Fibroblast of upper back skin (primary cell): ENCODE results near the gene FRMD3.
A peak's percentile ranks its signal among the peaks of the same experiment; 100 is the strongest.

Experiments
- DNase-seq: peaks from one replicate; pipeline ENCODE4 v3.0.0-alpha.2; 2013

The FRMD3 gene

DNA sequence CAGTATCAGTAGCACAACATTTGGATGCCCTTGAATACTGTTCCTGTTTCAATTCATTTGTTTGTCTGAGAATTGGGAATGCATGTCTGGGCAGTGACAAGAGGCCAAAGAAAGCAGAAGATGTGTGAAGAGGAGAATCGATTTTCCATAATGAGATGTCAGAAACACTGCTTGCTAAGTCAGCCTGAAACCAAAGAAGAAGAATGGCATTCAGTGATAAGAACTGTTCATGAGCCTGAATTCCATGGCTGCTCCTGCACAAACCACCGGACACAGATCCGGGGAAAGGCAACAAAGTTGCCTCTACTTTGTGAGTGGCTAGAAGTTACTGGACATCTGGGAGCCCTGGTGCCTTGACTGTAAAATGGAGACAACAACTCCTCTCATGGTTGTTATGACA lies 268.1 kb downstream of the FRMD3 start:
- no peak for DNase-seq

DNA sequence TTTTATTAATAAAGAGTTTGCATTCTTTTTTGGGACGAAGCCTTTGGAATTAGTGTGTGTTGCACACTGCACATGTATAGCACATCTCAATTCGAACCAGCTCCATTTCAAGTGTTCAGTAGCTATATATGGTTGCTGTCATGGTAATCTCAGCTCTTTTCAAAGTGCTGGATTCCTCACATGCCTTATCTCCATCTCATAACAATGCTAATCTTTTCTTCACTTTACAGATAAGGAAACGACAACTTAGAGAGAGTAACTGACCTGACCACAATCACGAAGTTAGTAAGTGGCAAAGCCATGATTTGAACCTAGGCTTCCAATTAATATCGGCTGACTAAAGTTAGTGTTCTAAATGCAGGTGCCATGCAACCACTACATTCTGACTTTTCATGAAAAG lies 270.5 kb downstream of the FRMD3 start:
- no peak for DNase-seq

DNA sequence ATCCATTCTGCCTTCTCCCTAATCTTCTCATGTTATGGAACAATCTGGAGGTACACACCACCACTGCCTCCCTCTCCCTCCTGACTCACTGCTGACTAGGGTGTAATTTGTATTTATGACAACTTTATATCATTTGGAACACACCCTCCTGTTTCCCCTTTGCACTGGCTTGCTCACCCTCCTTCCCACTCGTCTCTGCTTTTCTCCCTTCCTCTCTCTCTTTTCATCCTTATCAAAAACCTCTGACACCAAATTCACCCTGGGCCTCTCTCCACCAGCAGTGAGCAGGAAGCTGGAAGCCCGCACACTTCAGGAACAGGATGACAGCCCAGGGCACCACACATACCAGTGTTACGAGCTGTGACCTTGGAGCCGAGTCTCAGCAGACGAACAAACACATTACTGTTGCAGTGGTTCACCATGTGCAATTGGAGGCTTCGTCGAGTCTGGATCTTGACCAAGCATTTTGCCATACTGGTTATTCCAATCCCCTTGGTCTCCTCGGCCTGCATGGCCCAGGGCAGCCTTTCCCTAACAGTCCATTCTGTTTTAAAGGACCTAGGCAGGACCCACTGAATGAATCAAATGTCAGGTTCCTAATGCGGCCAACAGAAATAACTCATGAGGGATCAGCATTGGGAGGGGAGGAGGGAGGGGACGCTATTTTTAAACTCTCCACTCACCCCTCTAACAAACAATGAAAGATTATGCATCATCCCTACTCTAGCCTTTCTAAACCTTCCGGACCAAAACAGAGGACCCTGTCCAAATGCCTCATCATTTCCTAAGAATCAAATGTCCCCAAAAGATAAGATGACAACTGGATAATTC lies 271.3 kb downstream of the FRMD3 start:
- peak; percentile 26 for DNase-seq

- no peak for DNase-seq
Measured at GRCh38 chr9:83266331-83266665, 271.9 kb downstream of the FRMD3 start.

GRCh38 chr9:83264315-83264714 lies 273.9 kb downstream of the FRMD3 start:
- no peak for DNase-seq

DNA sequence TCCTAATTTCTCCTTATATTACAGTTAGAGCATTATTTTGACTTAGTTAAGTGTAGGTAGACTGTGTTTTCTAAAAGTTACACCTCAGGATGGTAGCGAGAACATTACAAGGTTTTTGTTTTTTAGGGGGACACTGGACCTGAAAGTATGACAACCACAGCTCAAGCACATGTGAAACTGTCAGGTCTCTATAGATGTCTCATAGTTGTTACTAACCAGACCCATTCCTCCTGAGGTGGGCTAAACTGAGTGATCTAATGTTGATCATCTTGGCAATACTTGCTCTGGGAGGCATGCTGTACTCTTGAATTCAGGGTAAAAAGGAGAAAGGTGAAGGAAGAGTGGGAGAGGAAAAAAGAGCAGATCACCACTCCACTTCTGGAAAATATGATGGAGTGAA lies 278.6 kb downstream of the FRMD3 start:
- no peak for DNase-seq

DNA sequence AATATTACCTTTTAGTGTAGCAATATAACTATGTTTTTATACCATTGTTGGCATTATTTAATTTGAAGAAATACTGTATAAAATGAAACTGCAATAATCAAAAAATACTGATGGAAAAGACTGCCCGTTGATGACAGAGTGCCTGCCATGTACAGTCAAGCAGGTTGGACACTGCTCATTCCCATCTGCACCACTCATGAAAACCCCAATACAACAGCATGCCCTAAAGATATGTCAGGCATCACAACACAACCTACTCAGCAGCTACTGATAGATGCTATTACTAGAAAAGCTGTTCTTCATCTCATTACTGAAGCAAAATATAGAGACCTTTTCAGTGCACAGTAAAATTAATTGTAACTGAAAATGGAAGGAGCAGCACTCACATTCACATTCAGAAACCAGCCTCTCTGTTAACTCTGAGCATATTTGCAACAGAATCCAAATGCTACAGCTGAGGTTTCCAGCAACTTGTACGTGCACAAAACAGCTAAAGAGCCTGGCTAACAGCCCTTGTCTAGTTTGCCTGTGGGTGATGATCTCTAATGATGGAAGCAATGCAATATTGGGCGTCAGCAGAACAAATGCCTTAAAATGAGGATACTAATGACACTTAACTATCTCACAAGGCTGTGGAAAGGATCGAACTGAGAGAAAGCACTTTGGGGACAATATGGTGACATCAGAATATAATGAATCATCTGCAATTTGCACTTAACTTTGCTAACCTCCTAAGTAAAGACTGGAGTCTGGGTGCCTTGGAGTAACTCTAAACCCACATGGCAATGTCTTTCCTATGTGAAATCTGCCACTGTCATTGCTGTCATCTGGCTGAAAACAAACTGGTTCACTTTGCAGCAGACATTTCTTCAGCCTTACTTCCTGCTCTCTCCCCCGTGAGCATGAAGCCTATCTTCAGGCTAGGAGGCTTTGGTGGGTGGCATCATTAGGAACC lies 280.0 kb downstream of the FRMD3 start:
- DNase-seq = no peak

GRCh38 chr9:83247732-83248131 lies 290.5 kb downstream of the FRMD3 start:
- DNase-seq = no peak

DNA sequence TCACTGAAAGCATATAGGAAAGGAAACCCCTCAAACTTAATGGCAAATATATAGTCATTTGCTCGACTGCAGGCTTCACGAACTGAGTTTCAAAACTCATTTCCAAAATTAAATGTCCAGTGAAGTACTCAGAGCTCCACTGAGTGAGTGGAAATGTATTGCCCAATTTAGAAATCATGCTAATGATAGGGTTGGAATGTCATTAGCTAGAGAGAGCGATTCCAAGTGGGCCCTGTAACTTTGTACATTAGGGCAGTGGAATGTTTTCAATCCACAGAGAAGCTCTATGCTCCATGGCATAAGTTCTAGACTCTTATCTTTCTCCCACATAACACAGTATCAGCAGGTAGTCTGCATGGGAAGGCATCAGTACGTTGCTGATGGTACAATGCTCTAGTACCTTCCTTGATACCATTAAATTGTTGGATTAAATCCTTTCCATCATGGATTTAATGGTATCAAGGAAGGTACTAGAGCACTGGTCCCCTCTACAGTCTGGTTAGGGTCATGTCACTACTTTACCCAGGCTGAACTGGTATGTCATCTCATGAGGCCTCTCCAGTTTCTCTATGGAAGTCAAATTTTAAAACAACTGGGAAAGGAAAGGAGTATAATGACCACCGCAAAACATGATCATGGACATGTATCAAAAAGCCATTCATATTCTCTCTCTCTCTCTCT lies 292.1 kb downstream of the FRMD3 start:
- DNase-seq = no peak

- DNase-seq = no peak
Measured at GRCh38 chr9:83242066-83242465, 296.1 kb downstream of the FRMD3 start.

DNA sequence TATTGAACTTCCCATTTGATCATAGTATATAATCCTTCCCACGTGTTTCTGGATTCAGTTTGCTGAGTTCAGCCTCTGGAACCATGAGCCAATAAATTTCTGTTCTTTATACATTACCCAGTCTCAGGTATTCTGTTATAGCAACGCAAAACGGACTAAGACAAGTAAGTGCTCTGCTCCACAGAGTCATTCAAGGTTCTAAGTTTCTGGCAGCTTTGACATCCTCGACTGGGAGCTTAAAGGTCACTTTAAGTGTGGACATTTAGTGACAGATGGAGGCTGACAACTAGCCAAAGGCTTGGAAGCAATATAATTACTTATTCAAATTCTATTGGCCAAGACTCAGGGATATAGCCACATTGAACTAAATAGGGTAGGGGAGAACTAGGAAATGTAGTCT lies 297.5 kb downstream of the FRMD3 start:
- no peak for DNase-seq

GRCh38 chr9:83239747-83240146 lies 298.5 kb downstream of the FRMD3 start:
- peak; percentile 75 for DNase-seq

- peak; percentile 32 for DNase-seq
Measured at GRCh38 chr9:83238871-83239640, 299.1 kb downstream of the FRMD3 start.

DNA sequence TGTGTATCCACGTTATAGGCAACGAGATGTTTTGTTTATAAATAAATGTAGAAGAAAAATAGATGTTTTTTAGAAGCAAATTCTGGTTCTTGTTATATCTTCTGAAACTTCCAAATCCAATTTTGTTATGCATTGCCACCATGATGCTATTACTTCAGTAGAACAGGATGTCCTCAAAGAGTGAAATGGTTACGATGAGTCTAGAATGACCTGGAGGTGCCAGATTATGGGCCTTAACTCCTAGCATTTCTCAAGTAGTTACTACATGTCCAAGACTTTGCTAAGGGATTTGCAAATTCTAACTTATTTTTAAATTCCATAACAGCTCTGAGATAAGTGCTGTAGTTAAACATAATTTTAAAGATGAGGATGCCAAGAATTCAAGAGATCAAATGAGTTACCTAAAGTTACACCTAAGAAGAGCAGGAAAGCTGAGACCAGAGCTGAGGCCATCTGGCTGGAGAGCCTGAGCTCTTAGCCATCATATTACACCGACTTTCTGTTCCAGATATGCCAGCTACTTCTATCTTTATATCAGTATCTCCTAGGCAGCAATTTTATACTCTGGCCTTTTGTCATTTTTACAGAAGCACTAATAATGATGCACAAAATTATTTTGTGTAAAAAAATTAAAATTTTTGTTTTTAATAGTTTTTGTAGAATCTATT lies 302.0 kb downstream of the FRMD3 start:
- DNase-seq = no peak

DNA sequence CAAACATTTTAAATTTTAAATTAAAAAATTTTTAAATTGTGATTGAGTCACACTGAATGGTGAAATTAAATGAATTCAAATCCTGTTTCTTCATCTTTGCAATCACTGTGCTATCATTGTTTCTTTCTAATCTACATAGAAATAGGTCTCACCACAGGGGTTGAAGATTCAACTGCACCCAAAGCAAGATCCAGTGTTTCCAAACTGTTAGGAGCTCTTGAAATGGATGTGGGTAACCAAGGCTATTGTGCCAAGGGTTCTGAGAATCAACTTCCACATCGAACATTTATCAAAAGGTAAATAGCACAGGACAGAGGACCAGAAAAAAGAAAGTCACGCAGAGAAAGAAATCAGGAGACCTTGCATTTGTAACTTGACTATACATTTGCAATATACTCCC lies 302.7 kb downstream of the FRMD3 start:
- no peak for DNase-seq

DNA sequence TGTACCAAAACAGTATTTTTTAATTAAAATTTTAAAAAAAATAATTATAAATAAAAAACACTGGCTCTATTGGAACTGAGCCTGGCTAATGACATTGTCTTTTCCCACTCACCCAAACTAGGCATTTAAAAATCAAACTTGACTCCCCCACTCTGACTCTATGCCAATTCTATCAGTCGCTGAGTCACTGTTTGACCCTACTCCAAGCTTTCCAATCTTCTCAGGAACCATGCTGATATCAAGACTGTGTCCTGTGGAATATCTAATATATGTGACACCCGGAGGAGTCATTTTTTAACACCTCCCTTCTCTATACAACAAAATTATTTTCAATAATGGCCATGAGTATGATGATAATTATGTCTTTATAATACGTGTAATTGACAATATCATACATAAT lies 303.7 kb downstream of the FRMD3 start:
- peak; percentile 13 for DNase-seq

DNA sequence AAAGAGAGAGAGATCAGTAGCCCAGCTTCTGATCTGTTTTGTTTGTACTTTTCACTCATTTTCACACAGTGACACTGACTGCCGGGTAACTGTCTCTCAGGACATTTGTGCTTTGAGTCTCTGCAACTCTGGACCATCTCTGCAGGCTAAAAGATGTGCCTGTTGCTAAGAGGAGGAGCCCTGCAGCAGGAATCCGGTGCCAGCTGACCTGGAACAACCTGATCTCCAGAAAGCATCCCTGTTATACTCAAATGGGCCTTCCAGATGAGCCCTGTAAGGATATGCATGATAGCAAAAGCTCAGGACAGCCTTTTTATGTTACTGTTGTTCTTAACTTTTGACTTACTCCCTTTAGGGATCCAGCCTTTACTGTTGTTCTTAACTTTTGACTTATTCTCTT lies 304.6 kb downstream of the FRMD3 start:
- no peak for DNase-seq

GRCh38 chr9:83231039-83231438 lies 307.2 kb downstream of the FRMD3 start:
- DNase-seq = no peak

DNA sequence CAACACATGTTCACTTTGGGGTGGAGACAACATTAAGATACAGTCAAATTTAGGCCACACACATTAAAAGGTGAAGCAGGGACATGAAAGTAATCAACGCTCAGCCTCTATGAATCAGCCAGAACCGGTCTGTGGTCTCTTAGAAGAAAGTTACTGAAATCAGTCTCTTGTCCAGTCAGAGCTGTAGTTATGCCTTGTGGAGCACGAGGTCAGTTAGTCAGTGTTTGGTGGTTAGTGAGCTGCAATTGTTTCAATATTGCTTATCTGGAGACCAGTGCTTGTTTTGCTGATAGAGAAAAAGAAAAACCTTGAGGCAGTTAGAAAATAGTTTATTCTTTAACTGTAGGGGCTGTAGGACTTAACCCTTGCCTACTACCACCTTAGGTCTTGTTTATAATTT lies 317.5 kb downstream of the FRMD3 start:
- peak; percentile 68 for DNase-seq

DNA sequence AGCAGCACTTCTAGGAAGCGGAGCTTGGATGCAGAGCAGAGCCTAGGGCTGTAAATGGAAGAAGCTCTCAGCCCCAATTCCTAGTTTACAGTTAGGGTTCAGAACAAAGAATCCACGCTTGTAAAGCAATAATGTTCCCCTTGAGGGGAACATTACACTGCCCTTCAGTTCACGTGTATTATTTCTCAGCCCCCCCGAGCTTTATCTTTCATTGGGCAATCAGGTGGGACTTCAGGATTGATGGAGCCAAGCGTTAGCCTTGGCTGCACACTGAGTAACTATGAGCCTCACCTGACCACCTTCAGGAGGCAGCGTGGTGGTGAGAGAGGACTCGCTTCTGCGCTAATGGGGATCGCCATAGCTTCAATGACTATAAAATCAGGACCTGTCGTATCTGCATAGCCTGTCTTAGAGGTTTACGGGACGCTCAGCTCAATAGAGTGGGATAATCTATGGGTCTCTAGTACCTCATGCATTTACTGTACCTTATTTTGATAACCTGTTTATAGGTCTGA lies 318.2 kb downstream of the FRMD3 start:
- no peak for DNase-seq

- DNase-seq = peak; percentile 75
Measured at GRCh38 chr9:83219154-83219923, 318.9 kb downstream of the FRMD3 start.
